Calu3 (cell line): ENCODE results near the gene CHST12. TPM values are rescaled to one million over a fixed set of nuclear protein-coding genes. Genes with fewer than 3 reads are reported as not detected.
"Not testable (repeated sequence)": the region's sequence is repeated elsewhere in the genome, so short reads cannot be mapped to it uniquely, and the experiment has no call there.

ENCODE experiments used
- BruUV-seq: library from RNA; stranded (reverse); fragments of 400-500 nt; replicated peaks from 2 replicates; lab custom pipeline; 2021; lab: Mats Ljungman, UMichigan
- CTCF ChIA-PET: fragments of 300-600 bp; sonication (Branson Sonifier 250); formaldehyde crosslinking; loops from one replicate; lab custom pipeline; 2022; ENCODE audit warnings: antibody characterized with exemption; lab: Charles Lee
- DNase-seq: peaks from one replicate; pipeline ENCODE4 v3.0.0; 2022
- H3K27ac Mint-ChIP-seq: one replicate; pipeline ENCODE4 v1.8.0; 2022; ENCODE audit warnings: mixed read lengths; ENCODE audit not compliant: unreplicated experiment
- H3K27me3 Mint-ChIP-seq: one replicate; pipeline ENCODE4 v1.8.0; 2022; ENCODE audit warnings: mixed read lengths; ENCODE audit not compliant: unreplicated experiment
- H3K36me3 Mint-ChIP-seq: one replicate; pipeline ENCODE4 v1.8.0; 2022; ENCODE audit warnings: mild to moderate bottlenecking, moderate library complexity, mixed read lengths; ENCODE audit not compliant: insufficient read depth, unreplicated experiment
- H3K4me1 Mint-ChIP-seq: one replicate; pipeline ENCODE4 v1.8.0; 2022; ENCODE audit warnings: mild to moderate bottlenecking, low read depth, mixed read lengths; ENCODE audit not compliant: unreplicated experiment
- H3K4me3 Mint-ChIP-seq: one replicate; pipeline ENCODE4 v1.8.0; 2022; ENCODE audit warnings: mild to moderate bottlenecking, low read depth, moderate library complexity, mixed read lengths; ENCODE audit not compliant: unreplicated experiment
- H3K9me3 Mint-ChIP-seq: one replicate; pipeline ENCODE4 v1.8.0; 2022; ENCODE audit warnings: low read depth, mixed read lengths; ENCODE audit not compliant: unreplicated experiment
- CTCF ChIP-seq: fragments of 200-600 bp; IDR thresholded peaks from one replicate; pipeline ENCODE4 v1.8.0; 2022; ENCODE audit warnings: antibody characterized with exemption; ENCODE audit not compliant: unreplicated experiment
- intact Hi-C: fragments of 100-400 bp; cut with micrococcal nuclease; formaldehyde crosslinking; loops from one replicate; pipeline ENCODE4 v1.10.0; 2022; ENCODE audit not compliant: unreplicated experiment
- total RNA-seq: library from RNA; stranded (reverse); gene quantifications from 2 replicates; pipeline ENCODE4 v1.2.3, GENCODE V29; 2022

CHST12 gene
- total RNA-seq, 1 experiment from 2014 or later = 21.2 TPM

- no peaks in the 10 kb centered on the region for H3K36me3 Mint-ChIP-seq
- H3K4me3 Mint-ChIP-seq = no peak overlapping the region
- peaks cover 9% of the 10 kb centered on the region for H3K27me3 Mint-ChIP-seq
- TF ChIP-seq CTCF = no peak
- DNase-seq = no peak
- no peak overlapping the region for H3K27ac Mint-ChIP-seq
- no TSS peak for BruUV-seq
- intact Hi-C loops = no loop called here
- no peaks in the 10 kb centered on the region for H3K4me1 Mint-ChIP-seq
- H3K9me3 Mint-ChIP-seq = no peaks in the 10 kb centered on the region
- CTCF ChIA-PET = interaction anchor here (0.6 kb wide), 1 partner anchor 39 kb away, joined by 3 read pairs; no protein-coding TSS in a partner anchor
Measured at GRCh38 chr7:2462731-2463130, 59.3 kb downstream of the CHST12 start.

GRCh38 chr7:2465928-2466327, 62.5 kb downstream of the CHST12 start:
- no peak overlapping the region for H3K27ac Mint-ChIP-seq
- peaks cover 30% of the 10 kb centered on the region for H3K27me3 Mint-ChIP-seq
- intact Hi-C loops = no loop called here
- H3K4me3 Mint-ChIP-seq = no peak overlapping the region
- H3K4me1 Mint-ChIP-seq = peaks cover 18% of the 10 kb centered on the region
- no TSS peak for BruUV-seq
- no peak for TF ChIP-seq CTCF
- CTCF ChIA-PET = no interaction called here
- no peak for DNase-seq
- H3K9me3 Mint-ChIP-seq = no peaks in the 10 kb centered on the region
- peaks cover 4% of the 10 kb centered on the region for H3K36me3 Mint-ChIP-seq

GRCh38 chr7:2466675-2467074, 63.3 kb downstream of the CHST12 start:
- peaks cover 4% of the 10 kb centered on the region for H3K36me3 Mint-ChIP-seq
- intact Hi-C loops = no loop called here
- CTCF ChIA-PET = interaction anchor here (0.7 kb wide), 1 partner anchor 8 kb away, joined by 5 read pairs; no protein-coding TSS in a partner anchor
- DNase-seq = no peak
- no peak overlapping the region for H3K4me3 Mint-ChIP-seq
- H3K4me1 Mint-ChIP-seq = peaks cover 20% of the 10 kb centered on the region
- no peak for TF ChIP-seq CTCF
- no TSS peak for BruUV-seq
- peaks cover 33% of the 10 kb centered on the region for H3K27me3 Mint-ChIP-seq
- no peak overlapping the region for H3K27ac Mint-ChIP-seq
- no peaks in the 10 kb centered on the region for H3K9me3 Mint-ChIP-seq

GRCh38 chr7:2468227-2468626, 64.8 kb downstream of the CHST12 start:
- Mint-ChIP-seq H3K4me3 (no peak overlapping the region), H3K4me1 (peaks cover 20% of the 10 kb centered on the region), H3K27ac (no peak overlapping the region), H3K9me3 (no peaks in the 10 kb centered on the region), H3K36me3 (peaks cover 4% of the 10 kb centered on the region), H3K27me3 (peaks cover 25% of the 10 kb centered on the region)
- no TSS peak for BruUV-seq
- no peak for DNase-seq
- no peak for TF ChIP-seq CTCF
- CTCF ChIA-PET = interaction anchor here (0.6 to 3.8 kb wide), 28 partner anchors 9 to 472 kb away, joined by 3 to 69 read pairs (median 4); partner anchors contain the start of gene CHST12
- intact Hi-C loops = no loop called here

GRCh38 chr7:2469460-2470203, 66.2 kb downstream of the CHST12 start:
- not testable (repeated sequence) for H3K36me3 Mint-ChIP-seq, BruUV-seq, DNase-seq, H3K9me3 Mint-ChIP-seq, H3K27ac Mint-ChIP-seq, H3K4me3 Mint-ChIP-seq
- Mint-ChIP-seq H3K4me1 (peaks cover 20% of the 10 kb centered on the region), H3K27me3 (peaks cover 24% of the 10 kb centered on the region)
- CTCF ChIA-PET = interaction anchor here (0.9 to 3.8 kb wide), 19 partner anchors 11 to 243 kb away, joined by 3 to 69 read pairs (median 4); partner anchors contain the start of gene CHST12
- intact Hi-C loops = loop anchor here (1.0 kb wide), 1 partner anchor 18 kb away; no protein-coding TSS in a partner anchor
